Ovary (tissue), 9 donors: Measurements from ENCODE around the gene NUP210. TPM values are rescaled to one million over a fixed set of nuclear protein-coding genes. Genes with fewer than 3 reads are reported as not detected.
A peak's percentile ranks its signal among the peaks of the same experiment; 100 is the strongest.

Experiments
- DNase-seq, 5 donors: peaks; one replicate each; pipeline ENCODE4 v3.0.0-alpha.2; 2019 to 2020
- H3K27ac ChIP-seq, 2 donors: fragments of 200-600 bp; one replicate each; pipeline versions ENCODE4 v1.5.1 to v1.8.0; 2019 to 2022
- H3K27me3 ChIP-seq: fragments of 200-600 bp; one replicate; pipeline ENCODE4 v1.8.0; 2022
- H3K36me3 ChIP-seq: fragments of 200-600 bp; sonication (generic); one replicate; pipeline ENCODE4 v1.5.1; 2019
- H3K4me1 ChIP-seq: one replicate; pipeline ENCODE4 v1.8.1; 2013; ENCODE audit warnings: mild to moderate bottlenecking, moderate library complexity; ENCODE audit not compliant: insufficient read depth
- H3K4me3 ChIP-seq: fragments of 200-600 bp; sonication (generic); one replicate; pipeline ENCODE4 v1.5.1; 2017
- H3K9me3 ChIP-seq, 2 donors: fragments of 200-600 bp in 1 of 2; sonication (generic) in 1 of 2; one replicate each; pipeline versions ENCODE4 v1.5.1 to v1.8.1; 2013 to 2019; ENCODE audit warnings: mild to moderate bottlenecking in 1 of 2, moderate library complexity in 1 of 2
- CTCF ChIP-seq, 3 donors: fragments of 450-650 bp in 2 of 3; fragments of 200-600 bp in 1 of 3; IDR thresholded peaks; one replicate each; pipeline versions ENCODE4 v1.5.1 to v1.8.0; 2016 to 2022; ENCODE audit warnings: antibody characterized with exemption in 3 of 3, mild to moderate bottlenecking in 1 of 3
- EP300 ChIP-seq: sonication (generic); formaldehyde crosslinking; IDR thresholded peaks from one replicate; pipeline ENCODE4 v1.6.1; 2017; ENCODE audit warnings: antibody characterized with exemption
- POLR2A ChIP-seq: fragments of 450-650 bp; IDR thresholded peaks from one replicate; pipeline ENCODE4 v1.6.1; 2017; ENCODE audit warnings: antibody characterized with exemption, mild to moderate bottlenecking, moderate library complexity
- WGBS, 3 donors: extraction: QIAGEN DNeasy Blood & Tissue Kit in 1 of 3; methylation state at CpG; one replicate each; pipeline versions ENCODE4 v1.1.5 to v1.1.7; 2013 to 2017; 5-methylcytosine and 5-hydroxymethylcytosine counted together
- intact Hi-C, 4 donors: fragments of 100-400 bp; cut with DNase I; formaldehyde crosslinking; loops; one replicate each; pipeline versions ENCODE4 v1.11.0 to v1.15.1; 2022 to 2023
- polyA plus RNA-seq, 2 donors: library from polyadenylated mRNA; stranded (reverse); fragments of 200-250 nt in 1 of 2; fragments of 350-450 nt in 1 of 2; fragmentation: Illumina TruSeq in 1 of 2; extraction: RNeasy Lipid Tissue Mini Kit (QIAGEN cat#74804) in 1 of 2; gene quantifications; one replicate each; pipeline ENCODE4 v1.2.3, GENCODE V29; 2013 to 2014
- total RNA-seq, 7 donors: library from RNA; depleted of rRNA in 2 of 7; stranded (reverse); fragments of >200 nt in 2 of 7; fragmentation: NEBNext Ultra II Directional in 3 of 7; extraction: Animal tissue kit (Norgen Biotek cat#: 25700) in 3 of 7; gene quantifications; one replicate each; pipeline versions ENCODE4 v1.1.0 to v1.2.4, GENCODE V29; 2016 to 2023
- donor health status: DM: no; HTN: no; CAD: no; lungs with moderate emphysema.
- donor health status: DM: no; HTN: no; CAD: no.
- donor health status: Bipolar disorder and iron deficiency.
- donor health status: DM: yes; HTN: yes; CAD: no.
- donor health status: DM: no; HTN: no; CAD: no.
- donor health status: DM: yes; HTN: yes; CAD: no.

Gene NUP210
- total and polyA plus RNA-seq, 9 donors: 1.4 to 5.8 (median 3.2) TPM

DNA sequence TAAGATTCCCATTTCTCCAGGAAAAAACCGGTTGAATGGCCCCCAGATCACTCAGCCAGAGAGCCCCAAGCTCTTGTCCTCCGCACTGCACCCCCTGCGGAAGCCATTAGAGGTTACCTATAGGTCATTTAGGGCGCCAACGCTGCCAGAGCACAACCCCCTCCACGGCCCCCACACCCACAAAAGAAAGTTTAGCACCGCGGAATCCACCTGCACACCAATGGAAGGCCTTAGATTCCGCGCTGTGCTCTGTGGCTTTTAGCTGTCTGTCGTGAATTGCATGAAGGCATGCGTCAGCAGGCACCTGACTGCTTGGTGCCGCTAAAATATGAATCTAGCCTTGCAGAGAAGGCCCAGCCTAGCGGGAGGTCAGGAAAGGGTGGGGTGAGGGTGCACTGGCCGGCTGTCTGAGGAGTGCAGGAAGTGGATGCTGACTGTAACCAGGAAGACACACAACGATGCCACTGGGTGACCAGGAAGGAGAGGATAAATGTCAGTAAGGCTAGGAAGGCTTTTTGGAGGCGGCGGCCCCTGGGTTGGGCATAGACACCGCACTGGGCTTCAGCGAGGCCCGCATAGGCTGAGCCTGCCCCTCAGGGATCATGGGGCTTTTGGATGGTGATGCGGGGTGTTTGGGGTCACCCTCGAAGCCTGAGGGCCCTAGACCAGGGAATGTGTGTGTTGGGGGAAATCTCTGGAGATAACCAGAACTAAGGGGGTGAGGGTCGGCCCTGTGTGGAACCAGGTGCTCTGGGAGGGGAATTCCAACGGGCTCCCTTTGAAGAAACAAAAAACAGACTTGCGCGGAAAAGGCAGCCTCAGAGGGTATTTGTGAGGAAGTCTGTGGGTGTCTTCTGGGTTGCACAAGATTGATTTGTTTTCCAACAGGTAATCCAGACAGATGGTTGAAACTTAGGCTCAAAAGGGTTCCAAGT lies 976 bp upstream of the NUP210 start:
- intact Hi-C loops: no loop called here

GRCh38 chr3:13419505-13420044 lies 547 bp downstream of the NUP210 start:
- 0 to 1% (median 1%) methylated on average over 21 to 64 of the region's 64 CpGs for WGBS, 3 donors
- no peak for TF ChIP-seq EP300
- TF ChIP-seq CTCF (IDR thresholded peaks at IDR 0.05): no peak
- TF ChIP-seq POLR2A: no peak
- no peaks in the 10 kb centered on the region for H3K9me3 ChIP-seq
- H3K4me3 ChIP-seq: peak overlapping the region; percentile 28
- intact Hi-C loops: no loop called here
- H3K27me3 ChIP-seq: no peaks in the 10 kb centered on the region
- no peaks in the 10 kb centered on the region for H3K36me3 ChIP-seq
- peak in 1 of 5 donors; percentile 38 for DNase-seq
- peaks cover 6% of the 10 kb centered on the region for H3K4me1 ChIP-seq
- H3K27ac ChIP-seq: no peak overlapping the region

More for the DNA sequence above, 976 bp upstream of the NUP210 start:
- TF ChIP-seq EP300 (no peak), CTCF (IDR thresholded peaks at IDR 0.05) (no peak), POLR2A (no peak)
- Histone ChIP-seq H3K27ac (no peak overlapping the region), H3K9me3 (no peaks in the 10 kb centered on the region), H3K4me3 (no peak overlapping the region), H3K36me3 (no peaks in the 10 kb centered on the region), H3K27me3 (no peaks in the 10 kb centered on the region), H3K4me1 (peaks cover 6% of the 10 kb centered on the region)
- 65 to 72% (median 67%) methylated on average over 27 of the region's 27 CpGs for WGBS, 3 donors
- DNase-seq: no peak

DNA sequence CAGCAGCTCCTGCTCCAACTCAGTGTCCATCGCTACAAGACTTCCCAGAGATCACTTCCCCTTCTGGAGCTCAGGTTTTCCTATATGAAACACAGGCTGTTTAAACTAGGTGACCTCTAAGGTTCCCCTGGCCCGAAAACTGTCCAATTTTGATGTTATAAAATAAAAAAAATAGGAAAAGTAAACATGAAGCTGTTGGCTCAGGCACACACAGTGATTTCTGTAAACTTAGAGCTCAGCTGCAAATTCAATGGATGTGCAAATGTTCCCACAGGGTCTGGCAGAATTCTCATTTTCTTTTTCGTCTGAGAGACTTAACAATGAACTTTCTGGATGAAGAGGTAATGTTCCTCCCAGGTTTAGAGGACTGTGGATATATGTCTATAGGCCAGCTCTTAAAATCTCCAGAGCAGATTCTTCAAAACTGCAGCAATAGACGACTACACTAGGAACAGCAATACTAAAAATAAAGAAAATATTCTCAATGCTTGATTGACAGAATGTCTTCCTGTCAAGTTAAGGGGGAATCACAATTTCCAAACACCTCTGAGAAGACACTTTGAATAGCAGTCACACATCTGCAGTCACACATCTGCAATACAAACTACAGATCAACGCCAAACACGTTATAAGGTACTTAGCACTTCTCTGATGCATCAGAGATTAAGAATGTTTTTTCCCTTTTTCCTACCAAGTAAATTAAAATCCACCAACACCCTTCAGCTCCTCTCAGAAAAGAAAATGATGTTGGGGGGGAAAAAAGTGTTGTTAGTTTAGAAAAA lies 2.8 kb downstream of the NUP210 start:
- Histone ChIP-seq H3K27ac (no peak overlapping the region), H3K4me3 (no peak overlapping the region), H3K27me3 (no peaks in the 10 kb centered on the region), H3K9me3 (no peaks in the 10 kb centered on the region), H3K36me3 (no peaks in the 10 kb centered on the region), H3K4me1 (peaks cover 6% of the 10 kb centered on the region)
- no peak for DNase-seq
- TF ChIP-seq POLR2A: no peak
- no peak for TF ChIP-seq EP300
- no peak for TF ChIP-seq CTCF (IDR thresholded peaks at IDR 0.05)
- intact Hi-C loops: no loop called here
- 73 to 85% (median 78%) methylated on average over 6 of the region's 6 CpGs for WGBS, 3 donors

DNA sequence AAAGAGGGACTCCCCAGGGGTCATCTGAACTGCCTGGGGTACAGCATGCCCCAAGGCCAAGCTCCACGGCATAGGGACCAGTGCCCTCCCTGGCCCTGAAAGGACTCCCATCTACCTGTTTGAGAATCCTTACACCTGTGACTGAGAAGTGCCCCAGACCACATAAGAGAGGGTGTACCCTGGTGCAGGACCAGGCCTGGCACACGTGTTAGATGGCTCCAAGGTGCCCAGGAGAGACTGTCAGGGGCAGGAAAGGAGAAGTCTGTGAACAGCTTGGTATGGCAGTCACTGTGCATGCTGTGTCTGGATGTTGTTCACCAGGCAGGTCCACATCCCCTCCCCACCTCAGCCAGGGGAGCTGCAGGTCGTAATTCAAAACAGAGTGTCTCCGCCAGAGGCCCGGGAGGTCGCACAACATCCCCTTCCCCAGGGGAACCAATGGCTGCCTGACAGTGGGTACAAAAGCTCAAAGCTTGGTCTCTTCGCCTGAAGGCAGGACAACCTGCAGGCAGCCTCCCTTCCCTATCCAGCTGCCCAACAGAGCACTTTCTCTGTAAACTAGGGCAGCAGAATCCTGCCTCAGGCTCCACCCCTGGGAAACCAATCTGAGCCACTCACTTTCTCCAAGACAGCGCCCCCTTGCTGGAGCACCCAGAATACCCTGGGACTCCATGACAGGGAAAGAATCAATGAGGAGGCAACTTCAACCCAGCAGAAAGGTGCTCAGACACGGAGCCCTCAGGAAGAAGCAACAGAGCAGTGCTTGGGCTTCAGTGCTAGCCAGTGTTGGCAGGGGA lies 3.9 kb downstream of the NUP210 start:
- intact Hi-C loops: no loop called here
- Histone ChIP-seq H3K4me3 (no peak overlapping the region), H3K27me3 (no peaks in the 10 kb centered on the region), H3K36me3 (no peaks in the 10 kb centered on the region), H3K27ac (no peak overlapping the region), H3K9me3 (no peaks in the 10 kb centered on the region), H3K4me1 (peaks cover 6% of the 10 kb centered on the region)
- 61 to 66% (median 64%) methylated on average over 9 of the region's 9 CpGs for WGBS, 3 donors
- TF ChIP-seq EP300: no peak
- no peak for TF ChIP-seq CTCF (IDR thresholded peaks at IDR 0.05)
- no peak for TF ChIP-seq POLR2A
- DNase-seq: no peak
